VCaP (cell line): ENCODE data around the gene ABCC1.

Experiments used
- H3K27ac ChIP-seq: fragments of 450-650 bp; 2 replicates; pipeline ENCODE4 v1.5.1; 2017
- CTCF ChIP-seq: fragments of 450-650 bp; conservative IDR thresholded peaks from 2 replicates; pipeline ENCODE4 v1.5.1; 2017; ENCODE audit warnings: mild to moderate bottlenecking, moderate library complexity

ABCC1 gene

GRCh38 chr16:16052916-16053315 lies 103.5 kb downstream of the ABCC1 start:
- no peak for TF ChIP-seq CTCF
- no peak overlapping the region for H3K27ac ChIP-seq

- TF ChIP-seq CTCF: no peak
- H3K27ac ChIP-seq: no peak overlapping the region
These were observed 107.7 kb downstream of the ABCC1 start for GRCh38 chr16:16057102-16057501.

- no peak for TF ChIP-seq CTCF
- no peak overlapping the region for H3K27ac ChIP-seq
These were observed 109.7 kb downstream of the ABCC1 start for GRCh38 chr16:16059160-16059559.

GRCh38 chr16:16059895-16060590 lies 110.6 kb downstream of the ABCC1 start:
- no peak overlapping the region for H3K27ac ChIP-seq
- no peak for TF ChIP-seq CTCF

GRCh38 chr16:16062023-16062937 lies 112.9 kb downstream of the ABCC1 start:
- no peak for TF ChIP-seq CTCF
- H3K27ac ChIP-seq: no peak overlapping the region

- H3K27ac ChIP-seq: no peak overlapping the region
- no peak for TF ChIP-seq CTCF
These were observed 114.3 kb downstream of the ABCC1 start for GRCh38 chr16:16063683-16064082.

GRCh38 chr16:16064874-16065384 lies 115.5 kb downstream of the ABCC1 start:
- no peak overlapping the region for H3K27ac ChIP-seq
- no peak for TF ChIP-seq CTCF
